EL (cell line): ENCODE results near the gene PARP6.

ENCODE experiments used
- DNase-seq: peaks from one replicate; pipeline ENCODE4 v3.0.0-alpha.2; 2016

Gene PARP6, protein sequence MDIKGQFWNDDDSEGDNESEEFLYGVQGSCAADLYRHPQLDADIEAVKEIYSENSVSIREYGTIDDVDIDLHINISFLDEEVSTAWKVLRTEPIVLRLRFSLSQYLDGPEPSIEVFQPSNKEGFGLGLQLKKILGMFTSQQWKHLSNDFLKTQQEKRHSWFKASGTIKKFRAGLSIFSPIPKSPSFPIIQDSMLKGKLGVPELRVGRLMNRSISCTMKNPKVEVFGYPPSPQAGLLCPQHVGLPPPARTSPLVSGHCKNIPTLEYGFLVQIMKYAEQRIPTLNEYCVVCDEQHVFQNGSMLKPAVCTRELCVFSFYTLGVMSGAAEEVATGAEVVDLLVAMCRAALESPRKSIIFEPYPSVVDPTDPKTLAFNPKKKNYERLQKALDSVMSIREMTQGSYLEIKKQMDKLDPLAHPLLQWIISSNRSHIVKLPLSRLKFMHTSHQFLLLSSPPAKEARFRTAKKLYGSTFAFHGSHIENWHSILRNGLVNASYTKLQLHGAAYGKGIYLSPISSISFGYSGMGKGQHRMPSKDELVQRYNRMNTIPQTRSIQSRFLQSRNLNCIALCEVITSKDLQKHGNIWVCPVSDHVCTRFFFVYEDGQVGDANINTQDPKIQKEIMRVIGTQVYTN

DNA sequence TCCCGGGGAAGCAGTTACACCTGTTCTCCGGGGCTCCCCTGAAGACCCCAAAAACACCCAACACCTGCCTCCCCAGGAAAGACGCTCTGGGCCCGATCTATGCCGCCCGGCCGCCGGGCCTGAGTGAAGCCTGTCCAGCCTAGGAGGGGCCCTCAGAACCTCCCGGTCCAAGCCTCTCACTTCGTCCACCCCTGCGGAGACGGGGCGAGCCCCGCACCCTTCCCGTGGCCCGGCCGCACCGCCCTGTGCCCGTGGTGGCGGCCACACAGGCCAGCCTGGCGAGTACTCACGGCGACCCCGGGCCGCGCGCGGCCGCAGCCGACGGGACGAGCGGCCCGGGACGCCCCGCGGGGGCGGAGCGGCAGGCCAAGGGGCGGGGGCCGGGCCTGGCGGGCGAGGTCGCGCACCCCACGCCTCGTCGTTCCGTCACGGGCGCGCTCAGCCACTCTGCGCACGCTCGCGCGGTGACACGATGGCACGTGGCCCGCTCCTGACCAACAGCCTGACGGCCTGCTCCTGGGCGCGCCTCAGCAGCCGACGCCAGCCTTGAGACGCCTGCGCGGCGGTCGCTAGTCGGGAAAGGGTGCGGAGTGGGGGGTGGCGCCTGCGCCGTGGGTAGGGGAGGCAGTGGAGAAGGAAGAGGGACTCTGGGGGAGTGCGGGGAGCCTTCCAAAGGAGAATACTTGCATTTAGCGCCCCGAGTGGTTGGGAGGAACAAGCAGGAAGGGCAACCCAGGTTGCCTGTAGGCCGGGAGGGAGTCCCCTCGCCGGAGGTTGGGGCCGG, at the start of gene PARP6:
Gene PARP6 (minus strand): TSS at position 342 of the 784 bp plus-strand sequence. CDS start 5,077 bp downstream, outside the sequence.
- peak; percentile 98 for DNase-seq

DNA sequence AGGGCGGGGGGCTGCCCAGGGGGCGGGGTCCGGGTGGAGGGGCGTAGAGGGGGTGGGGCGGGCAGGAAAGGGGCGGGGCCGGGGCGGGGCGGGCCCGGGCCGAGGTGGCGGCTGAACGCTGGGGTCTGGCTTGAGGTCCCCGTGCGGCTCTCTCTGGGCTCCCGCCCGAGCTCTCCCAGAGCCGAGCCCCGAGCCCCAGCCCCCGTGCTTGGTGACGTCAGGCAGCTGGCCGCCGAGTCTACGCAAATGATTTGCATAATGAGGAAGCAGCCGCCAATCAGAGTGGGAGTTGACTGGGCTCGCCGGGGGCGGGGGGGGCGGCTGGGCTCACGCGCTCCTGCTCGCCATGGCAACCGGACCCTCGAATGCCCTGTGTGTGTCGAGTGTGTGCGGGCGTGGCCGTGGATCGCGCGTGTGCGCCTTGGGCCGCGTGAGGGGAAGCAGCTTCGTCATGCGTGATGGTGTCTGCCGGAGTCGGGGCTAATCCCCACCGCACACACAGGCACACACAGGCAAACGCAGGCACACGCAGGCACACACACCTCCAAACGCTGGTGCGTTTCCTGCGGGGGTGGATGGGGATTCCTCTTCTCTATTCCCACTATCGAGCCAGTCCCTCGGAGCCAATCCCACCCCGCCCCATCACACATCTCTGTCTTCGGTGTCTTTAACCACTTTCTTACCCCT, 47.8 kb upstream of the PARP6 start, which contains the start of gene CELF6:
Gene CELF6 (minus strand): TSS at position 173 of the 687 bp plus-strand sequence. CDS start 283 bp downstream, outside the sequence.
- DNase-seq: peak; percentile 75

DNA sequence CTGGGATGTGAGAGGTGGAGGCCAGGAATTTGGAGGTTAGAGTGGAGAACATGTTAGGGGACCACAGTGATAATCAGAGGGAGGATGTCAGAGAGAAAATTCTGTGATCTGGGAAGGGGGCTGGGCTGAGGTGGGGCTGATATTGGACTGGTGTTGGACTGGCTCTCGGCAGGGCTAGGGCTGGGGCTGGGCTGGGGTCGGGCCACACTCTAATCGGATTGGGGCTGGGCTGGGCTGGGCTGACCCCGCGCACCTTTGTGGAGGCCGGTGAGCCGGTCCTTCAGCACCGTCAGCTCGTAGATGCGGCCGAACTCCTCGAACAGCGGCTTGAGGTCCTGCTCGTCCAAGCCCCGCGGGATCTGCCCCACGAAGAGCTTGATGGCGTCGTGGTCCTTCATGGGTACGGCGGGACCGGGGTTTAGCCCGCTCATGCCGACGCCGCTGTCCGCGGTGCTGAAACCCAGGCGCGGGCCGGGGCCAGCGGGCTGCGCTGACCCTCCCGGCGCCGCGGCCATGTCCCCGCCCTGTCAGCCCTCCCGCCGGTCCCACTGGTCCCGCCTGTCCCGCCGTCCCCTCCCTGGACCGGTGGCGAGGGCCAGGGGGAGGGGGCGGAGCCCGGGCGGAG, 47.1 kb upstream of the PARP6 start:
- DNase-seq: peak; percentile 48

DNA sequence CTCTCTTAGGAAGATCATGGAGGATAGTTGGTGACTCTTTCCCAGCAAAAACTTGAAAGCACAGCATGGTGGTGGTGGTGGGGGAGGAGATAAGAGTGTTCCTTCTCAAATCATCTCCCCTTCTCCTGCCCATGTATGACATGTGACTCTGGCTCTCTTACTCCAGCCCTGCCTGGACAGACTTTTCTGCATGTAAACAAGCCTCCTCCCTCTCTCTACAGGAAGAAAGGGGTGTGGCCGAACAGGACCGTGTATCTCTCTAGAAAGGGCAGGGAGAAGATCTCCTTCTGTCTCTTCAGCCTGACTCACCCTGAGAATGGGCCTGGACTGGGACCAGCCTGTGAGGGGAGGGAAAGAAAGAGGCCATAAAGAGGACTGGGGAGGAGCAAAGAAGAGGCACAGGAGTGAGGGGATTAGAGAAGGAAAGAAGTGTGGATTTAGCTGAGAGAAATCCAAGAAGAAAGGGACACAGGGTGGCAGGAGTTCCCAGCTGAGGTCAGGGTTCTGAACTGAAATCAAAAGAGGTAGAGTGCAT, 46.1 kb upstream of the PARP6 start:
- DNase-seq: no peak

DNA sequence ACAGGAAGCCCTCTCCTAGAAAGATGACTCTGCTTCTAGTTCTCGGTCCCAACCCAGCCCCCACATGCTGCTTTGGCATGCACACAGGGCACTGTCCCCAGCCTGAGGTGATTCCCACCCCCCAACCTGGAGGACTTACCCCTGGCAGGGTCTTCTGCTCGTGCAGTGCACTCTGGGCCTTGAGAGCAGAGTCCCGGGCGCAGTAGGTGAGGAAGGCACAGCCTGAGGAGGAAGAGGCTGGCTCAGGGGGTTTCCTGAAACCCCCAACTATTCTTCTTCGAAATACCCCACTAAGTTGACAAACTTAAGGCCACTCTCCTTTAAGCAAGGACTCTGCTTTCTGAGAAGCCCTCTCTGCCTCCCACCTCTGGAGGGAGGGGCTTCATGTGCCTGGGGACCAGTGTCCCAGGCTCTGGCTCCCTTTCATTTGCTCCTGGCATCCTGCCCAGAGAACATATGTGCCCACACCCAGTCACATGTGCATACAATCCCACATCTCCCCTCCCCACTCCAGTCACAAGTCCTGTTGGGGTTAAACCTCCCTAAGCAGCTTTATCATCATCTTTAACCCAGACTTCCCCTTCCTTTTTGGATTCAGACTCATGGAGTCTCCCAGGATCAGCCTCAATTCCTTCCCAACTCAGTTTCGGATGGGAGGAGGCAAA, 43.5 kb upstream of the PARP6 start:
- DNase-seq: no peak

DNA sequence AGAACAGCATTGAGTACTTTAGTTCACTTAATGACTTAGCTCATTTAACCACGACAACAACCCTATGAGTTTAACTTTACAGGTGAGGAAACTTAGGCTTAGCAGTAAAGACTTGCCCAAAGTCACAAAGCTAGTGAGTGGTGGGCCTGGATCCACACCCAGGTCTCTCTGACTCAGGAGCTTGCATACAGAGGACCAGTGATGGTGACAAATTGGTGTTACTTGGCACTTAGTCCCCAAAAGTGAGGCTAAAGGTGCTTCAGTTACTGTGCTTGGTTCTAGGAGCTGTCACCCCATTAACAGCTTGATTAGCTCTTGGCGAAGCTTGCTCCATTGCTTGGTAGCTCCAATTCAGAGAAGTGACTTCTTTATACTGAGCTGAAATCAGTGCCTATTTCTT, 41.5 kb upstream of the PARP6 start:
- no peak for DNase-seq

DNA sequence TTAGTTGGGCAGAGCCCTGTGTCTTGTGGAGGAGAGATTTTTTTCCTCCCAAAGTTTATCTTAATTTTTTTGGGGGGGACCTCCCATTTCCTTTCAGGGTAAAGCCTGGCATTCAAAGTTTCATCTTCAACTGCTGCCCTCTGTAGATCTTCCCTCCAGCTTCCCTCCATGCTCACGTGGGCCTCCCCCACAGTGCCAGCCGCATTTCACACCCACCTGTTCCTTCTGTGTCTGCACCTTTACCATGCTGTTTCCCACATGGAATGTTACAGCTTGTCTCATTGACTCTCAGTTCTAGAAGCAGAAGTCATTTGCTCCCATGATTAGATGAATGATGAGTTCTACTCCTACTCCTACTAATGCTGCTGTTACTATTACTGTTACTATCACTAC, 41.1 kb upstream of the PARP6 start:
- DNase-seq: no peak

DNA sequence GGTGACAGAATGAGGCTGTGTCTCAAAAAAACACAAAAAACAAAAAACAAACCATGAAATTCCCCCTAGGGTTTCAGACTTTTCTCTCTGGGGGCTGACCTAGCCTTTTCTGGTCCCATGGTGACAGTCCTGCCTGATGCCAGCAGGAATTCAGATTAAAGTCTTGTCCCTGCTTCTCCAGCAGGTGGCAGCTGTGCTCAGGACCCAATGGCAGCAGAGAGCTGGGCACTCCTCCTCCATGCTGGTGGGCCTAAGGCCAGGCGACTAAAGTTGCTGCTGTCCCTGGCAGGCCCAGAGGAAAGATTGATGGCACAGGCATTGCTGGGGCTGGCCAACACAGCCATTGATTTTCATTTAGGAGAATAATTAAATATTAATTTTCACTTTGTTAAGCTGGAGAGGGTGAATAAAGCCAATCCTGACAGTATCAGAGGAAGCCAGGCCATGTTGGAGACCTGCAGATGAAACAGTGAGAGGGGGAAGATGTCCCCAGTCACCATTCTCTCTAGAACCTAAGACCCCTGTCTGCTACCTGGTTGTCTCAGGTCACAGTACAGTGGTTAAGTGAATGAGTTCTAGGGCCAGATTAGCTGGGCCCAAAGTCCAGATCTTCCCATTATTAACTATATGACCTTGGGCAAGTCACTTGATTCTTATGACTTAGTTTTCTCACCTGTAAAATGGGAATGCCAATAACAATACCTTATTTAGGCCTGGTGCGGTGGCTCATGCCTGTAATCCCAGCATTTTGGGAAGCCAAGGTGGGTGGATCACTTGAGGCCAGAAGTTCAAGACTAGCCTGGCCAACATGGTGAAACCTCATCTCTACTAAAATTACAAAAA, 40.5 kb upstream of the PARP6 start:
- peak; percentile 73 for DNase-seq

DNA sequence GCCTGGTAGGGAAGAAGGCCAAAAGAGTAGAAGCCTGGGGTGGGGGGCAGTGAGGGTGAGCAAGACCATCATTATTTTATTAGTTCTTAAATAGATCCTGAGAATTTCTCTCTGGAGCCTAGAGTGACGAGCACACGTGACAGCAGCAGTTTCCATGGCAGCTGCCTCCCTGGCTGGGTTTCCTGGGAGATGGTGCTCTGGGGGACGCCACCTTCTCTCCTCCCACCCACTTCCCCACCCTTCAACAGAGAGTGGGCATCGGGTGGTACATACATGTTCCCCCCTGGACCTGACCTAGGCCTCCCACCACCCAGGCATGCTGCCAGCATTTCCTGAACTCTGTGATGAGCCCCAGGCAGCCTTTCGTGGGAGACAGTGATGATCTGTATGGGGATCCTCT, 34.7 kb upstream of the PARP6 start:
- DNase-seq: no peak

DNA sequence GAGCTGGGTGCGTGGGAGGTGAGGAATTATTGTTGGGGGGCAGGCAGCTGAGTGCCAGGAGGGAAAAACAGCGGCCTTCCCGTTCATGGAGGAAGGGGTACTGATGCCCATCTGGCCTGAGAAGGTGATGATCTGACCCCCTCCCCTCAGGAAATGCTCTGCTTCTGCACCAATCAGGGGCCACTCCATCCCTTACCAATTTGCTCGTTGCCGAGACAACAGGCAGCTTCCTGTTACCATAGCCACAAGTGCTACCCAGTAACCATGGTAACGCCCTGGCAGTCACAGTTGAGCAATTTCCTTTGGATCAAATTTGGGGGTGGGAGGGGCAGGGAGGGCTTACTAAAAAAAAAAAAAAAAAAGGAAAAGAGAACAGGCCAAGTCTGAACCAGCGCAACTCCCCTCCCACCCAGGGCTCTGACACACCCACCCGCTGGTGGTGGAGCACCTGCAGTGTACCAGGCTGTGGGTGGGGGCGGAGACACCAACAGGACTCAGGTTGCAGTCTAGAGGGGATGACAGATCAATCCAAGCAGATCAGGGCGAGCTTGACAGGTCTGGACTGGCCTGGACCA, 33.9 kb upstream of the PARP6 start:
- DNase-seq: peak; percentile 32

DNA sequence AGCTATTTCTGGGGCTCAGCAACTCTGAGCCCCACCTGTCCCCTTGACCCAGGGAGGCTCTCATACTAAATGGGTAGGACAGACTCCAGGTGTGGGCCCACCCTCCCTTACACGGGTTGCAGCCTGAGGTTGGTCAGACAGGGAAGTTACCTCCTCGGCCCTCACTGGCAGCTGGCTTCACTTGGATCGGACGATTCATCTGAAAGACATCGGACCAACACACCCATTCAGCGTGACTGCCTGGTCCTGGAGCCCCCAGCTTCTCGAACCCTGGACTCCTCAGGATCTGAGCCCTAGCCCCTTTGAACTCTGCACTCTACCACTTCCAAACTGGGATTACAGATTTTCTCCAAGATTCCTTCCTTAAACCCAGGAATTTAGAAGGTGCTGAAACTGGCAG, 32.2 kb upstream of the PARP6 start:
- DNase-seq: no peak

DNA sequence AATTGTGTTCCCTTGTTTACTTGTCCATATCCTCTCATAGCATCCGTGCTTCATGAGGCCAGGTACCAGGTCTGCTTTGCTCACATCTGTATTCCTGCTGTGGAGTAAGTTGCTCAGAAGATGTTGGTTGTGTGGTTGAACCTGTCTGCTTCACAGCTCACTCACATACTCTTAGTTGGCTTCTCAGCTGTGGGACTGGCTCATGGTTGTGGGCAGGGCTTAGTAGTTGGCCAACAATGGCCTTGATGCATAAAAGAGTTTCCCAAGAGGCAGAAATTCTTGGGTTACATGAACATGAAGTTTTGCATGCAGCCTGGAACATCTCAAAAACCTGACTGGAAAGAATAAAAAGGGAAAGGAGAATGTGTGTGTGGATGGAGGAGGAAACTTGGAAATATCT, 30.6 kb upstream of the PARP6 start:
- DNase-seq: no peak

DNA sequence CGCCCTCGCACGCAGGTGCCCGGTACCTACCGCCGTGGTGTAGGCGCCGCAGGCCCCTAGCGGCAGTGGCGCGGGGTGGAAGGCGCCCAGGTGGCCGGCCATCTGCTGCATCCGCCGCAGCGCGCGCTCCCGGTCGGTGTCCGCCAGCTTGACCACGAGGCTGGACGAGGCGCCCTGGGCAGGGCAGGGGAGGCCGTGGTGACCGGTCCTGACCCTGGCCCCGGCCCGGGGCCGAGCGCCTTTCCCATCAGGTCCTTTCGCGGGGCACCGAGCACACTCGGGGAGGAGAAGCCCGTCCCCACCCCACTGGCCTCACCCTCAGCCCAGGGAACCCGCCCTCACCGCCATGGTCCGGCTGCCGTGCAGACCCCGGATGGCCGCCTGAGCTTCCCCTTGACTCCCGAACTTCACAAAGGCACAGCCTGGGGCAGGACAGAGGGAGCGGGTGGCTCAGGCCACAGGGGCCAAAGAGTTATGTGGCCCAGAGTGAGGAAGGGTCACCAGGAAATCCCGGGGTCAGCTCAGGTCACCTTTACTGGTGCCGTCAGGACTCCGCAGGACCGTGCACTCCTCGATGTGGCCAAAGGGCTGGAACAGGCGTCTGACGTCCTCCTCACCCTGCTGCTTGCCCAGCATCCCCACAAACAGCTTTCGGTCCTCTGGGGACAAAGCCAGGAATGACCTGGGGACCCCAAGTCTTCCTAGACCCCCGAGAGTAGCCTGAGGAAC, 17.4 kb upstream of the PARP6 start:
- DNase-seq: no peak

DNA sequence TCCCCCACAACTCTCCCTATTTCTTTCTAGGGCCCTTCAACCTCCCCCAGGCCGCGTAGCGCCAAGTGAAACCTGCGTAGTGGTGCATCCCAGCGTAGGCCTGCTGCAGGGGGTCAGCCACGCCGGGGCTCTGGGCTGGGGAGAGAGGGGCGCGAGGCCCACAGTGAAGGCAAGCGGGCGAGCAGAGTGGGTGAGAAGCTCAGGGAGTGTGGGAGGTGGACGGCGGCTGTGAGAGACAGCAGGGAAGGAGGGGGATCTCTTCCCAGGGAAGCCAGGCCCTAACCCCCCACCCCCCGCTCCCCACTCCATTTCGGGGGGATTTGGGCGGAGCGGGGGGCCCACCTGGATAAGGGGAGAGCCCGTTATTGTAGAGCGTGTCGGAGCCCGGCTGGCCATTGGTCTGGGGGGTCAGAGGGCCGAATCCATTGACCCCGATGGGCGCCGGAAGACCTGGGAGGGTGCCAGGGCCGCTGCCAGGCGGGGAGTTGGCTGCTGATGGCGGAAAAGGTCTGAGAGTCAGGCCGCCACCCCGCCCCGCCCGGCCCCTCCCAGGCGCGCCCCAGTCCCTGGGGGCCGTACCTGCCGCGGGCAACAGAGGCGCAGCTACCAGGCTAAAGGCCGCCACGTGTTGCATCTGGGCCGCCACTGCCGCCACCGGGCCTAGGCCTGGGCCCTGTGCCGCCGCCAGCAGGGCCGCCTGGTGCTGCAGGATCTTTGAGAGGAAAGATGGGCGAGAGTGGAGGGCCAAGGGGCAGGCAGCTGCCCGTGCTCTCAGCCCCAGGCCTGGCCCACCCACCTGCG, 16.6 kb upstream of the PARP6 start:
- no peak for DNase-seq

DNA sequence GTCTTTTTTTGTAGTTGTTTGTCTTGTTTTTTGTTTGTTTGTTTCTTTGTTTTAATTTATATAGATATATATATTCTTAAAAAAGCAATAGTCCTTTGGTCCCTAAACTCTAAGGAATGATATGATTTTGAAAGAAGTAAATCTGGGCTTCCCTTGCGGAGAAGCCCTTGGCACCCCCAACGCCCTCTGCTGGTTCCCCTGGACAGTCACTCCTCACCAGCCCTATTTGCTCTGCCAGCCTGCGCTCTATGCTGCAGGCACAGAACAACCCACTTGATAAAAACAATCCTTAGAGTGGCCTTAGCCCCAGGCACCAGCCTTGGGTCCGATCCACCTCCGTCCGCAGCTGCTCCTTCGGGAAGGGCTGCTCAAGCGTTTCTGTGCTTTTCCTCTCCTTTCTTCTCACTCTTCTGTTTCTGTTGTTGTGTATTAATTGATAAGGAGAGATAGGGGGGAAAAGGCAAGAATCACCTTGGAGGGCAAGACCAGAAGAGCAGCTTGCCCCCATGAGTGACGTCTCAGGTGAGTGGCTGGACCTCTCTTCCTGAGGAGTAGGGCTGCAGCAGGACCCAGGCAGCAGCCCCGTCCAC, 13.7 kb upstream of the PARP6 start:
- peak; percentile 20 for DNase-seq

DNA sequence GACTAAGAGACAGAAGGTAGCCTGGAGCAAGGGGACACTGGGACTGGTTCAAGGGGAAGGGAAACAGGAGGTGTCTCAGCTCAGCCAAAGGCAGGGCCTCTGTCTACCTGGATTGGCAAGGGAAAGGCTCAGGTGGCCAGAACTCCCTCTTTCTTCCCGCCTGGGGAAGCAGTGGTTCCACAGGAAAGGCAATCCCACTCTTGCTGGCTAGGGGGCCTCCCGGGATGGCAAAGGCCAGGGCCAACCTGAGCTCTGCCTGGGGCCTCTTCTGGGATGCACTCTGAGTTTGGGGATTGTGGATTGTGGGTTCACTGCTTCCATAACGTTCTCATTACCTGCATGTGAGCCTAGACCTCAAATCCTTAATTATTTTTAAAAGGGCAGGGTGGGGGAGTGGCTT, 13.0 kb upstream of the PARP6 start:
- DNase-seq: no peak

DNA sequence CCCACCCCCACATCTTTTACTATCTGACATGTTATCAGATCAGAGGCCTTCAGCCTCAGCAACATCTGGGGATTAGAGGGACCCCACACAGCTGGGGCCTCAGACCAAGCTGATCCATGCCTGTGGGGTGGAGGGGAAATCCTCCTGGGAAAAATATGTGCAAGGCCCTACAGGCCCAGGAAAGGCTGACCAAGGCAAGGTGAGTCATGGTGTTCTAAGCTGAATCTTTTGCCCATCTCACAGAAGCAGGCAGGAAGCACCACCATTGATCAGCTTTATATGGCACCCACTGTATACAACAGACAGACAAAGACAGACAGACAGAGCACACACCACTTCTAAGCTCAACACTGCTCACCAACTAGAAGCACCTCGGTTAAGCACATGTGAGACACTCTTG, 12.4 kb upstream of the PARP6 start:
- peak; percentile 21 for DNase-seq

DNA sequence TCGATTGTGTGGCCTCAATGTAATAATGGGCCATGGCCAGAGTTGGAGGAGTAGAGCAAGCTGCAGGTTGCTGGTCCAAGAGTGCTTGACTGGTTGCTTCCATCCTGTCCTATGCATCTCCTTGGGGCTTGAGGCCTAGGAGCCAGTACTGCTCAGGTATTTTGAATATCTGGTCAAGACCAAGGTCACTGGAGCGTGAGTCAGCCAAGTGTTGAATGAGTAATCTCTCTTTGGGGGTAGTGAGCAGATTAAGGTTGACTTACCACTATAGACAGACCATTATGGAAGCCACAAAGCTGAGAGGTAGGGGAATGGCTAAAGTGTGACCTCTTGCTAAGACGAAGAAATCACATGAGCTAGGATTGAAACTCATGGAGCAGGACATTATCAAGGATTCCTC, 9.4 kb upstream of the PARP6 start:
- peak; percentile 6 for DNase-seq
